Neural cell (in vitro differentiated cells): ENCODE results near the gene IKZF2. TPM values are rescaled to one million over a fixed set of nuclear protein-coding genes. Genes with fewer than 3 reads are reported as not detected.

ENCODE experiments used
- H2AFZ ChIP-seq: fragments of 200-600, 300-800 bp; sonication (generic), shearing (Covaris generic); 2 replicates; pipeline ENCODE4 v1.6.0; 2014; ENCODE audit warnings: low read depth, mild to moderate bottlenecking, antibody characterized with exemption, low read length, moderate library complexity
- H3F3A ChIP-seq: fragments of 200-600 bp; shearing (Covaris generic); 2 replicates; pipeline ENCODE4 v1.6.1; 2016; ENCODE audit warnings: mild to moderate bottlenecking, moderate library complexity, mixed read lengths, antibody characterized with exemption, low read length; ENCODE audit not compliant: insufficient read depth, poor library complexity, severe bottlenecking
- H3K27ac ChIP-seq: fragments of 200-600, 300-800 bp; sonication (generic), shearing (Covaris generic); 2 replicates; pipeline ENCODE4 v1.5.1; 2014; ENCODE audit warnings: mild to moderate bottlenecking, low read length, moderate library complexity
- H3K27me3 ChIP-seq: fragments of 300-800, 200-600 bp; sonication (generic), shearing (Covaris generic); 2 replicates; pipeline ENCODE4 v1.6.0; 2014; ENCODE audit warnings: mild to moderate bottlenecking, low read depth, low read length, moderate library complexity; ENCODE audit not compliant: insufficient read depth
- H3K36me3 ChIP-seq: fragments of 300-800, 200-600 bp; sonication (generic), shearing (Covaris generic); 2 replicates; pipeline ENCODE4 v1.5.1; 2014; ENCODE audit warnings: mild to moderate bottlenecking, antibody characterized with exemption, low read length, moderate library complexity; ENCODE audit not compliant: insufficient read depth
- H3K4me2 ChIP-seq: fragments of 300-800, 200-600 bp; sonication (generic), shearing (Covaris generic); 2 replicates; pipeline ENCODE4 v1.6.0; 2014; ENCODE audit warnings: mild to moderate bottlenecking, low read length
- H3K4me3 ChIP-seq: fragments of 300-800, 200-600 bp; sonication (generic), shearing (Covaris generic); 2 replicates; pipeline ENCODE4 v1.5.1; 2014; ENCODE audit warnings: mild to moderate bottlenecking, low read length, moderate library complexity
- H3K79me2 ChIP-seq: fragments of 200-600 bp; shearing (Covaris generic); replicated peaks from 2 replicates; pipeline ENCODE4 v1.6.0; 2014; ENCODE audit warnings: mild to moderate bottlenecking, low read length, moderate library complexity; ENCODE audit not compliant: insufficient read depth
- H3K9ac ChIP-seq: fragments of 300-800, 200-600 bp; sonication (generic), shearing (Covaris generic); 2 replicates; pipeline ENCODE4 v1.6.1; 2016; ENCODE audit warnings: mild to moderate bottlenecking, low read length, mixed read lengths
- H3K9me2 ChIP-seq: fragments of 200-600 bp; shearing (Covaris generic); 2 replicates; pipeline ENCODE4 v1.6.1; 2016; ENCODE audit warnings: mild to moderate bottlenecking, low read length, mixed read lengths; ENCODE audit not compliant: insufficient read depth
- H3K9me3 ChIP-seq: fragments of 200-600, 300-800 bp; sonication (generic), shearing (Covaris generic); 2 replicates; pipeline ENCODE4 v1.6.1; 2016; ENCODE audit warnings: mild to moderate bottlenecking, mixed run types, low read length, moderate library complexity, mixed read lengths
- H4K20me1 ChIP-seq: fragments of 200-600 bp; shearing (Covaris generic); 2 replicates; pipeline ENCODE4 v1.6.1; 2016; ENCODE audit warnings: mild to moderate bottlenecking, mixed run types; ENCODE audit not compliant: insufficient read depth
- CTCF ChIP-seq: fragments of 450-650 bp; IDR thresholded peaks from 2 replicates; pipeline ENCODE4 v1.5.1; 2014; ENCODE audit warnings: antibody characterized with exemption, mild to moderate bottlenecking, moderate library complexity; ENCODE audit not compliant: poor library complexity, severe bottlenecking
- EP300 ChIP-seq: fragments of 450-650 bp; conservative IDR thresholded peaks from 2 replicates; pipeline ENCODE4 v1.6.1; 2014; ENCODE audit warnings: antibody characterized with exemption, mild to moderate bottlenecking, moderate library complexity; ENCODE audit not compliant: poor library complexity, severe bottlenecking
- EZH2 ChIP-seq: fragments of 200-600, 300-800 bp; shearing (Covaris generic), sonication (generic); IDR thresholded peaks from 2 replicates; pipeline ENCODE4 v1.6.1; 2014; ENCODE audit warnings: antibody characterized with exemption, low read length, borderline replicate concordance, mild to moderate bottlenecking; ENCODE audit not compliant: insufficient read depth, poor library complexity, severe bottlenecking
- MXI1 ChIP-seq: fragments of 450-650 bp; conservative IDR thresholded peaks from 2 replicates; pipeline ENCODE4 v1.6.1; 2014; ENCODE audit warnings: antibody characterized with exemption, mild to moderate bottlenecking; ENCODE audit not compliant: poor library complexity, severe bottlenecking
- POLR2AphosphoS5 ChIP-seq: IDR thresholded peaks from 2 replicates; pipeline ENCODE4 v1.6.1; 2012
- RAD21 ChIP-seq: fragments of 450-650 bp; conservative IDR thresholded peaks from 2 replicates; pipeline ENCODE4 v1.6.1; 2014; ENCODE audit warnings: antibody characterized with exemption, mild to moderate bottlenecking, moderate library complexity
- REST ChIP-seq: IDR thresholded peaks from 2 replicates; pipeline ENCODE4 v1.6.1; 2012; ENCODE audit warnings: borderline replicate concordance
- SMC3 ChIP-seq: fragments of 450-650 bp; conservative IDR thresholded peaks from 2 replicates; pipeline ENCODE4 v1.6.1; 2014; ENCODE audit warnings: antibody characterized with exemption, mild to moderate bottlenecking, moderate library complexity; ENCODE audit not compliant: poor library complexity
- TAF1 ChIP-seq: IDR thresholded peaks from 2 replicates; pipeline ENCODE4 v1.6.1; 2012; ENCODE audit warnings: low read depth
- polyA plus RNA-seq: library from polyadenylated mRNA; depleted of rRNA; stranded (reverse); fragments of >200 nt; gene quantifications from 2 replicates; pipeline ENCODE4 v1.2.3, GENCODE V29; 2014

The IKZF2 gene
- polyA plus RNA-seq, 1 donor from 2014 or later, result 5.6 TPM

GRCh38 chr2:213007290-213007838, 144.0 kb downstream of the IKZF2 start:
- H3K27me3 ChIP-seq, result no peaks in the 10 kb centered on the region
- no peaks in the 10 kb centered on the region for H4K20me1 ChIP-seq
- no peaks in the 10 kb centered on the region for H3K79me2 ChIP-seq
- H3K9me3 ChIP-seq, result no peaks in the 10 kb centered on the region
- H3K36me3 ChIP-seq, result no peaks in the 10 kb centered on the region
- no peak overlapping the region for H3K27ac ChIP-seq
- no peak overlapping the region for H3K4me3 ChIP-seq
- no peaks in the 10 kb centered on the region for H3K9me2 ChIP-seq
- H2AFZ ChIP-seq, result no peak overlapping the region
- H3K9ac ChIP-seq, result no peak overlapping the region
- no peaks in the 10 kb centered on the region for H3F3A ChIP-seq
- TF ChIP-seq REST, result no peak
- TF ChIP-seq EP300, result no peak
- TF ChIP-seq EZH2, result no peak
- no peak for TF ChIP-seq POLR2AphosphoS5
- no peak for TF ChIP-seq TAF1
- no peak for TF ChIP-seq CTCF
- no peak for TF ChIP-seq MXI1
- TF ChIP-seq SMC3, result no peak
- H3K4me2 ChIP-seq, result no peak overlapping the region

GRCh38 chr2:213004197-213004821, 147.1 kb downstream of the IKZF2 start:
- no peak overlapping the region for H3K9ac ChIP-seq
- H3K79me2 ChIP-seq, result no peaks in the 10 kb centered on the region
- no peaks in the 10 kb centered on the region for H3K9me2 ChIP-seq
- no peak overlapping the region for H3K27ac ChIP-seq
- TF ChIP-seq CTCF, result no peak
- TF ChIP-seq RAD21, result no peak
- TF ChIP-seq SMC3, result no peak
- no peak for TF ChIP-seq EZH2
- no peak for TF ChIP-seq TAF1
- TF ChIP-seq POLR2AphosphoS5, result no peak
- TF ChIP-seq REST, result no peak
- no peak for TF ChIP-seq EP300
- no peak for TF ChIP-seq MXI1
- no peaks in the 10 kb centered on the region for H3K27me3 ChIP-seq
- H2AFZ ChIP-seq, result no peak overlapping the region
- no peak overlapping the region for H3K4me2 ChIP-seq
- no peaks in the 10 kb centered on the region for H4K20me1 ChIP-seq
- H3K36me3 ChIP-seq, result no peaks in the 10 kb centered on the region
- H3F3A ChIP-seq, result no peaks in the 10 kb centered on the region
- no peaks in the 10 kb centered on the region for H3K9me3 ChIP-seq
- no peak overlapping the region for H3K4me3 ChIP-seq
